ENCODE measurements around the gene USP33.

USP33 gene

GRCh38 chr1:77661696-77662095, 98.0 kb downstream of the USP33 start:
- TF ChIP-seq EZH2 (IDR thresholded peaks at IDR 0.05; ENCODE audit: borderline replicate concordance, low read depth, low read length, severe bottlenecking): no peak
- TF ChIP-seq CTCF (IDR thresholded peaks at IDR 0.05; ENCODE audit: borderline replicate concordance, extremely low read depth, low read length, poor library complexity, severe bottlenecking): no peak
- Histone ChIP-seq H3K4me3 (ENCODE audit: low read depth in 1 of 2, low read length in 2 of 2) (no peak overlapping the region), H3K36me3 (ENCODE audit: insufficient read depth, low read length) (0 out of 2 replicates have a peak, but pooled peaks cover 5% of the 10 kb centered on the region), H3K79me2 (ENCODE audit: insufficient read depth, low read length) (peaks cover 100% of the 10 kb centered on the region), H3K27me3 (ENCODE audit: insufficient read depth, low read length, poor library complexity) (no peaks in the 10 kb centered on the region), H3K4me2 (ENCODE audit: insufficient read depth, low read length) (no peak overlapping the region), H3K27ac (ENCODE audit: low read length) (no peak overlapping the region), H4K20me1 (ENCODE audit: insufficient read depth, low read length) (peaks cover 60% of the 10 kb centered on the region; the same call in 1 of the 2 replicates), H2AFZ (ENCODE audit: low read depth, low read length) (no peak overlapping the region), H3K9ac (ENCODE audit: low read depth, low read length) (no peak overlapping the region), H3K9me3 (ENCODE audit: insufficient read depth, low read length, severe bottlenecking) (no peaks in the 10 kb centered on the region), H3K4me1 (ENCODE audit: insufficient read depth, low read length) (no peaks in the 10 kb centered on the region)
- ATAC-seq (ENCODE audit: insufficient read depth, low read depth) (no peak), DNase-seq (no peak)

DNA sequence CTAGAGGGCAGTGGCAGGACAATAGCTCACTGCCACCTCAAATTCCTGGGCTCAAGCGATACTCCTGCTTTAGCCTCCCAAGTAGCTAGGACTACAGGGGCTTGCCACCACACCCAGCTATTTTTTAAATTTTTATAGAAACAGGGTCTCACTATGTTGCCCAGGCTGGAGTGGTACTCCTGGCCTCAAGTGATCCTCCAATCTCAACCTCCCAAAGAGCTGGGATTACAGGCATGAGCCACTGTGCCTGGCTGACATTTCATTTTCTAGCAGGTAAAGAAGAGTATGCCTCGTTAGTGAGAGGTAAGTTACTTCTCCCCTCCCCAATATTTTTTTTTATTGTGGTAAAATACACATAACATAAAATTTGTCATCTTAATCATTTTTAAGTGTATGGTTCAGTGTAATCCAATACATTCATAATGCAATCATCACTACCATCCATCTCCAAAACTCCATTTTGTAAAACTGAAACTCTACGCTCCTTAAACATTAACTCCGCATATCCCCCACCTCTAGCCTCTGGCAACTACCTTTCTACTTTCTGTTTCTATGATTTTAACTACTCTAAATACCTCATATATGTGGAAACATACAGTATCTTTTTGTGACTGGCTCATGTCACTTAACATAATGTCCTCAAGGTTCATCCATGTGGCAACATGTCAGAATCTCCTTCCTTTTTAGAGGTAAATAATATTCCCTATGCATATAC, 99.6 kb downstream of the USP33 start:
- Histone ChIP-seq H3K4me3 (ENCODE audit: low read depth in 1 of 2, low read length in 2 of 2) (no peak overlapping the region), H3K36me3 (ENCODE audit: insufficient read depth, low read length) (0 out of 2 replicates have a peak, but pooled peaks cover 5% of the 10 kb centered on the region), H2AFZ (ENCODE audit: low read depth, low read length) (no peak overlapping the region), H4K20me1 (ENCODE audit: insufficient read depth, low read length) (peaks cover 51% of the 10 kb centered on the region; the same call in 1 of the 2 replicates), H3K79me2 (ENCODE audit: insufficient read depth, low read length) (peaks cover 100% of the 10 kb centered on the region), H3K9ac (ENCODE audit: low read depth, low read length) (no peak overlapping the region), H3K4me1 (ENCODE audit: insufficient read depth, low read length) (no peaks in the 10 kb centered on the region), H3K4me2 (ENCODE audit: insufficient read depth, low read length) (no peak overlapping the region), H3K27ac (ENCODE audit: low read length) (no peak overlapping the region), H3K9me3 (ENCODE audit: insufficient read depth, low read length, severe bottlenecking) (no peaks in the 10 kb centered on the region), H3K27me3 (ENCODE audit: insufficient read depth, low read length, poor library complexity) (no peaks in the 10 kb centered on the region)
- no peak for ATAC-seq (ENCODE audit: insufficient read depth, low read depth)
- DNase-seq: no peak
- TF ChIP-seq EZH2 (IDR thresholded peaks at IDR 0.05; ENCODE audit: borderline replicate concordance, low read depth, low read length, severe bottlenecking) (no peak), CTCF (IDR thresholded peaks at IDR 0.05; ENCODE audit: borderline replicate concordance, extremely low read depth, low read length, poor library complexity, severe bottlenecking) (no peak)

GRCh38 chr1:77658271-77658670, 101.4 kb downstream of the USP33 start:
- H4K20me1 ChIP-seq (ENCODE audit: insufficient read depth, low read length): peaks cover 43% of the 10 kb centered on the region; the same call in 1 of the 2 replicates
- H3K27me3 ChIP-seq (ENCODE audit: insufficient read depth, low read length, poor library complexity): no peaks in the 10 kb centered on the region
- peaks cover 7% of the 10 kb centered on the region; the same call in 1 of the 2 replicates for H3K36me3 ChIP-seq (ENCODE audit: insufficient read depth, low read length)
- no peak for ATAC-seq (ENCODE audit: insufficient read depth, low read depth)
- no peak for DNase-seq
- no peak overlapping the region for H3K4me3 ChIP-seq (ENCODE audit: low read depth in 1 of 2, low read length in 2 of 2)
- H3K79me2 ChIP-seq (ENCODE audit: insufficient read depth, low read length): peaks cover 99% of the 10 kb centered on the region
- no peak overlapping the region for H3K4me2 ChIP-seq (ENCODE audit: insufficient read depth, low read length)
- TF ChIP-seq EZH2 (IDR thresholded peaks at IDR 0.05; ENCODE audit: borderline replicate concordance, low read depth, low read length, severe bottlenecking): no peak
- no peak for TF ChIP-seq CTCF (IDR thresholded peaks at IDR 0.05; ENCODE audit: borderline replicate concordance, extremely low read depth, low read length, poor library complexity, severe bottlenecking)
- H3K9ac ChIP-seq (ENCODE audit: low read depth, low read length): no peak overlapping the region
- no peak overlapping the region for H2AFZ ChIP-seq (ENCODE audit: low read depth, low read length)
- no peaks in the 10 kb centered on the region for H3K4me1 ChIP-seq (ENCODE audit: insufficient read depth, low read length)
- H3K9me3 ChIP-seq (ENCODE audit: insufficient read depth, low read length, severe bottlenecking): no peaks in the 10 kb centered on the region
- H3K27ac ChIP-seq (ENCODE audit: low read length): no peak overlapping the region
